HG03571 (cell line): Measurements from ENCODE around the gene SHMT1.
A peak's percentile ranks its signal among the peaks of the same experiment; 100 is the strongest.
"Not testable (repeated sequence)": the region's sequence is repeated elsewhere in the genome, so short reads cannot be mapped to it uniquely, and the experiment has no call there.

Experiments used
- ATAC-seq: cut with Tn5 transposase; IDR thresholded peaks from one replicate; pipeline ENCODE4 v1.9.1; 2021; ENCODE audit not compliant: unreplicated experiment

SHMT1 gene

DNA sequence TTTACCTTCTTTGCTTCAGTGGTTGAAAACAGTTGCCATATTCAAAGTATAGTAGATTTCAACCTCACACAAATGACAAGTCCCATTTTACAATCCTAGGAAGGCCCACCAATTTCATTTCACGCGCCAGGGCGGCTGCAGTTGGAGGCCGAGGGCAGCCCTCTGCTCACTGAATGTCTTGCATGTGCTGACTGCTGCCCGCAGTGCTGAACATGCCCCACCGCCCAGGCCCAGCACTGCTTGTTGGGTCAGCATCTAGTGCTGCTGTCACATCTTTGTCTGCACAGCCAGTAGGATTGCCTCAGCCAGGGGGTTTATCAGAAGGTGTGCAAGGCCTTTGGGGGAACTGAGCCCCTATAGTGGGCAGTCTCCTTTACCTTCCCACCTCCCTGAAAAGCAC lies 36.8 kb downstream of the SHMT1 start:
- ATAC-seq = no peak

DNA sequence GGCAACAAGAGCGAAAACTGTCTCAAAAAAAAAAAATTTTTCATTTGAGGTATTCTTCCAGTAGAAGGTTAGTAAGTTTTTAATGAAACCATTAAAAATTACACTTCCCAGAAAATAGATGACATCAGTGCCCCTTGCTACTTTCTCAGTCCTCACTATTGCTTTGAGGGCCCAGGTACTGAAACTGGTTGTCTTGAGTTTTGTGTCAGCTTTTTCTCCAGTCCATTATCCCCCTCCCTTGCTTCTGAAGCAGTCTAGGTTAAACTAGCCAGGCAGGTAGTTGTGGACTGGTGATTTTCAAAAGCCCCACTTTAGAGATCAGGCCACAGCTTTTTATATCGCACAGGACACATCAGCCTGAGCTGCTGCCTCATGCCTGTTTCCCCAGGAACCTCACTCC lies 37.3 kb downstream of the SHMT1 start:
- no peak for ATAC-seq

DNA sequence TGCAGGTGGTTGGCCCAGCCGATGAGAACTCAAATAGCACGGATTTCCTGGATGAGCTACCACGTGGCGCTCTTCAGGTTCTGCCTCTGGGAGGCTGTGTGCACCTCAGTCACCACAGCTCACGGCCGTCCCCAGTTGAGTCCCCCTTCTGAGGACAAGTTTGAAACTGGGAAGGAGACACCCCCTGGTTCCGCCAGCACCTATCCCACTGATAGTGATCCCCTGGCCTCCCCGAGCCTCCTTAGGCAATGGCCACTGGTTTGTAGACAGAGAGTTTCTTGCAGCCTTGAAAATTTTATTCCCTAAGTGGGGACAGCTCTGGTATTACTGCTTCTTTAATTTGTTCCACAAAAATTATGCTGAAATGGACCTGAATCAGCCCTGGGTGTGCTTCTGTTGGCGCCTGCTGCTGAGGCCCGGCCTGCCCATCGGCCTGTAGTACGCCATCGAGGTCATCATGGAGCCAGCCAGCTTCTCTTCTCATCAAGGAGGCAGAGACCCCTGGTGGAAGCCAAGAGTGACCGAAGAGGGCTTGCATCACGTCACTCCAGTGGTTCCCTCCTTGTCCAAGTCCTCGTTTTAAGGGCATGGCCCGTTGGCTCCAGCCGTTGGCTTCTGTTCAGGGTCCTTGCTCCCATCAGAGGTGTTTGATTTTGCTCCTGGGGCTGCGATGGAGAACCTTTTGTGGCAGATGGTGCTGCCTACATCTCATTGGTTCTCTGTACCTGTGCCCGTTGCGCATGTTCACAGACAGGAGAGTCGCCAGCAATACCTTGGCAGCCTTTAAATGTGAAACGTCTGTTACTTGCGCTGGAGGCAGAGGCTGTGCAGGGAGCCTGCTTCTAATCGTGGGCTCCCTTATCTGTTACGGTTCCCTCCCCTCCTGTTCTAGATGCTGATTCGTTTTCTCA lies 39.0 kb downstream of the SHMT1 start:
- no peak for ATAC-seq

DNA sequence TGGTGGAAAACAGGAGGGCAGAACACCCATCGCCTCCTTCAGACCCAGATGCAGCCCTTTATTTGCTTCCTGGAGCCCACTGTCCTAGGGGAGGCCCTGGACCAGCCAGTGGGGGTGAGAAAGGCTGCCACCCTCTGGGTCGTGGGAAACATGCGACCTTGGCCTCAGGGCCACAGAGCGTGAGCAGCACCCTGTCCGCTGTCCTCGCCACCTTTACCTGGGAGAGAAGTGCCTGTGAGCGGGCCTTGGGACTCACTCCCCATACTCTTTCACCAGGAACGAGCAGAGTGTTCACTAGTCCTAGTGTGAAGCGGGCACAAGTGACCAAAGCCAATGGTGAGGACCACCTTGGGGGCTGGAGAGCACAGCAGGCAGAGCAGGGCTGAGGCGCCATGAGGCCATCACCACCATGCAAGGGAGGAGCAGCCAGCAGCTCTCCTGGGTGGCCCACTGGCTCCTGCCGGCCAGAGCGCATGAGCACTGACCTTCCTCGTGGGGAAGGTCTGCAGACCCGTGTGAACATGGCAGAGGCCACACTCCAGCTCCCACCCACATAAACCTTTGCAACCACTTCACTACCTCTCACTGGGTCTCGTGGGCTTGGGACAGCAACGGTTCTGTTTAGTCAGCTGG lies 39.7 kb downstream of the SHMT1 start:
- ATAC-seq = no peak

DNA sequence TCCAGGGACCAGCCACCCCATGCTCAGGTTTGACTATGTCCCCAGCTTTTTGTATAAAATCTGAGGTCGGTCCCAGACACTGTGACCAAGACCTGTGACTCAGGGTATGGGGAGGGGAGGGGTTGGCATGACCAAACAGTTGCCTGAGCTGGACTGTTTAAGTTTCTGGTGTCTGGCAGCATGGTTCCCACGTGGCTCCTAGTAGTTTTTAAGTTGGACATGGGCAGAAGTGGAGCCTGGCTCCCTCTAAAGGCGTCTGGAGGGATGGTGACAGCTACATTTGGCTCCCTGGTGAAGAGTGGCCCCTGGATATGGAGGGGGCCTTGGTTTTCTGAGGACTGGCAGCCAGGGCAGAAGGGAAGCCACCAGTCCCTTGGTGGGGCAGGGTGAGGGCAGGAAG lies 40.3 kb downstream of the SHMT1 start:
- ATAC-seq = no peak

DNA sequence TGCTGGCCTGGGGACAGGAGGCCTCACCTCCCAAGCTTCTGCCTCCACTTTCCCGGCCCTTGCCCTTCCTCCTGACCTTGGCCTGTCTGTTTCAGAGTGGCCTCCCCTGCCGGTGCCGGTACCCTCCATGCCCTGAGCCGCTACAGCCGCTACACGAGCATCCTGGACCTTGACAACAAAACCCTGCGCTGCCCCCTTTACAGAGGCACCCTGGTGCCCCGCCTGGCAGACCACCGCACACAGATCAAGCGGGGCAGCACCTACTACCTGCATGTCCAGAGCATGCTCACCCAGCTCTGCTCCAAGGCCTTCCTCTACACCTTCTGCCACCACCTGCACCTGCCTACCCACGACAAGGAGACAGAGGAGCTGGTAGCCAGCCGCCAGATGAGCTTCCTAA lies 40.8 kb downstream of the SHMT1 start:
- ATAC-seq = no peak

DNA sequence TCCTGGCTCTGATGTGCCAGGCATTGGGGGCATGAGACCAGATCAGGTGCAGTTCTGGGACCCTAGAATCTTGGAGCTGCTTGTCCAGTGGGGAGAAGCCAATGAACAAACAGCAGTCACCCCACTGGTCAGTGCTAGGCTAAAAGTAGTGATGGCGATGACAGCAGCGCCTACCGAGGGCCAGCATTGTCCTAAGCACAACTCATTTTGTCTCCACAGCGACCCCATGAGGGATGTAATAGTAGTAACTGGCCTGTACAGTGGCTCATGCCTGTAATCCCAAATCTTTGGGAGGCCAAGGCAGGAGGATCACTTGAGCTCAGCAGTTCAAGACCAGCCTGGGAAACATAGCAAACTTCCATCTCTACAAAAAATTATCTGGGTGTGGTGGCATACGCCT lies 42.0 kb downstream of the SHMT1 start:
- ATAC-seq = no peak

DNA sequence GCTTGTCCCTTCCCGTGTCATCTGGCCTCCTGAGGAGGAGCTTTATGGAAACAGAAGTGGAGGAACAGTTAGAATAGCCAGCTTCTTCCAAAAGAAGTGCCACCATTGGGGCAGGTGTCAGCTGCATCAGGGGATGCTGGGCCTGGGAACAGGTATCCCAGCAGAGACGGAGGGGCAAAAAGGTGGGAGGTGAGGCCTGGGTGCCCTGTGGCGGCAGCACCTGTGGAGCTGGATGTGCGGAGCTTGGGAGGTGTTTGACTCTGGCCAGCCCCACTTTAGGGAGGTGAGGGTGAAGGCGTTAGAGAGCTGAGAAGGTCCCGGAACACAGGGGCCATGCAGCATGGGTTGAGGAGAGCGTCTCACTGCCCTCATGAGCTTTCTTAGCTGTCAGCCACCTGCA lies 43.0 kb downstream of the SHMT1 start:
- ATAC-seq = no peak

DNA sequence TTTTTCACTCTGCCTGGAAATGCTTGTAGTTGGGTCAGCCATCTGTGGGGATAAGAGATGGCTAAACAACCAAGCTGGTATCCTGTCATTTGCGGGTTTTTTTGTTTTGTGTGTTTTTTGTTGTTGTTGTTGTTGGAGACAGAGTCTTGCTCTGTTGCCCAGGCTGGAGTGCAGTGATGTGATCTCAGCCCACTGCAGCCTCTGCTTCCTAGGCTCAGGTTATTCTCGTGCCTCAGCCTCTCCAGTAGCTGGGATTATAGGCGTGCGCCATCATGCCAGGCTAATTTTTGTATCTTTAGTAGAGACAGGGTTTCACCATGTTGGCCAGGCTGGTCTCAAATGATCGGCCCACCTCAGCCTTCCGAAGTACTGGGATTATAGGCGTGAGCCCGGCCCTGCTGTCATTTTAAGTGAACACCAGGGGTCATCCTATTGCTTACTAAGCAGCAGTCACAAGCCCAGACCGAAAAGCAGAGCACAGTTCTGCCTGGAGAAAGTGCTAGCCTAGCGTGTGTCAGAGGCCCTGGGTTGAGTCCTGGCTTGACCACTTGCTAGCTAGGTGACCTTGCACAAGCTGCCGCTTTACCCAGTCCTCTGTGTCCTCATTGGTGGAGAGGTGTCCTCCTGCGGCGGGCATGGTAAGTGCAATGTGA lies 43.6 kb downstream of the SHMT1 start:
- no peak for ATAC-seq

DNA sequence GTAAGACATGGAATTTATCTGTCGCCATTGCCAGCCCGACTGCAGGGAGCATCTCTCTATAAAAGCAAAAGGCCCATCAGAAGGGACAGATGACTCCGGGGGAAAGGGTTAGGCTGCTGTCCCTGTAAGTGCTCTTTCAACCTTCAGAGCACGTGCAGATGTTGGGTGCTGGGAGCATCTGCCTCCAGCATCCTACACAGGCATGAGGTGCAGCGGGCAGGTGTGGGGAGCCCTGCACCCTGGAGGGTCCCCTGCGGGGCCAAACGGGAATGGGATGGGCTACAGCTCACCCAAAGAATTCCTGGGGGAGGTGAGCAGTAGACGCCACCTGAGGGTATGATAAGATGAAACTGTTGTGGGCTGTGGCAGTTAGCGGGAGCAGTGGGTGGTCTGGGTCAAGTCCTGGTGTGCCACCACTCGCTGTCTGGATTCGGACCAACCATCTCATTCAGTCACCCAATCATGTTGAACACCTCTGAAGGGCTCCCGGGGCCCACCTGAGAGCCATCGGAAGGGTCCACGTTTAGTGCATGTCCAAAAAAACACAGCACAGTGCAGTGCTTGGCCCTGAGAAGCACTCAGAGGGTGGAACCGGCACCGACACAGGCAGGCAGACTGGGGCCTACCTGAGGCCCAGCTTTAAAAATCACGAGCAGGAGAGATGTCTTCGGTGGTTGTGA lies 44.4 kb downstream of the SHMT1 start:
- no peak for ATAC-seq

DNA sequence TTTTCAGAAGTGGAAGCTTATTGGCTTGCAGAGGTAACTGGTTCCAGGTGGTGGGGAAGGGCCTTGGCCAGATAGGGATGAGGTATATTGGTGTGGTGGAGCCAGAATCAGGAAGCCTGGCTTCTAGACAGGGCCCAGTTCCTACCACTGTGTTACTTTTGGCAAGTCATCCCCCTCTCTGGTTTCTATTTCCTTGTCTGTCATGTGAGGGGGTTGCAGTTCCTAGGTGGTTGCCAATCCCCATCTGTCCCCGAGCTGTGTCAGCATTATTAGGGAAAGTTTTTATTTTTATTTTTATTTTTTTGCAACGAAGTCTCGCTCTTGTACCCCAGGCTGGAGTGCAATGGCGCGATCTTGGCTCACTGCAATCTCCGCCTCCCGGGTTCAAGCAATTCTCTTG lies 45.2 kb downstream of the SHMT1 start:
- no peak for ATAC-seq

DNA sequence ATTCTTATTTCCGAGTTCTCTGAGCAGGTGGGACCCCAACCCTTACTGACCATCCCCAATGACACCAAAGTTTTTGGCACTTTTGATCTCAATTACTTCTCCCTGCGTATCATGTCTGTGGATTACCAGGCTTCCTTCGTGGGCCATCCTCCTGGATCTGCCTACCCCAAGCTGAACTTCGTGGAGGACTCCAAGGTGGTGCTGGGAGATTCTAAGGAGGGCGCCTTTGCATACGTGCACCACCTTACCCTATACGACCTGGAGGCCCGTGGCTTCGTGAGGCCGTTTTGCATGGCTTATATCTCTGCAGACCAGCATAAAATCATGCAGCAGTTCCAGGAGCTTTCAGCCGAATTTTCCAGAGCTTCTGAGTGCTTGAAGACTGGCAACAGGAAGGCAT lies 47.4 kb downstream of the SHMT1 start:
- no peak for ATAC-seq

DNA sequence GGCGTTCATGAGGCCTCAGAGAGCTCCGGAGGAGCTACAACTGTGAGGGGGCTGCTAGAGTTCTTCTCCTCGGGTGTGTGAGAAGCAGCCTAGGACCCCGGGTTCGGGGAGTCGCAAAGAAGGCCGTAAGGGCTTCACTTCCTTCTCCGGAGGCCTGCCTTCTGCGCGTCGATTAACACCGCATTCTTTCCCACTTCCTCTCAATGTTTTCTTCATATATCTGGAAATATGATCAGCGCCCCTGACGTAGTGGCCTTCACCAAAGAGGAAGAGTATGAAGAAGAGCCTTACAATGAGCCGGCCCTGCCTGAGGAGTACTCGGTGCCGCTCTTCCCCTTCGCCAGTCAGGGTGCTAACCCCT lies 47.8 kb downstream of the SHMT1 start:
- ATAC-seq = no peak

DNA sequence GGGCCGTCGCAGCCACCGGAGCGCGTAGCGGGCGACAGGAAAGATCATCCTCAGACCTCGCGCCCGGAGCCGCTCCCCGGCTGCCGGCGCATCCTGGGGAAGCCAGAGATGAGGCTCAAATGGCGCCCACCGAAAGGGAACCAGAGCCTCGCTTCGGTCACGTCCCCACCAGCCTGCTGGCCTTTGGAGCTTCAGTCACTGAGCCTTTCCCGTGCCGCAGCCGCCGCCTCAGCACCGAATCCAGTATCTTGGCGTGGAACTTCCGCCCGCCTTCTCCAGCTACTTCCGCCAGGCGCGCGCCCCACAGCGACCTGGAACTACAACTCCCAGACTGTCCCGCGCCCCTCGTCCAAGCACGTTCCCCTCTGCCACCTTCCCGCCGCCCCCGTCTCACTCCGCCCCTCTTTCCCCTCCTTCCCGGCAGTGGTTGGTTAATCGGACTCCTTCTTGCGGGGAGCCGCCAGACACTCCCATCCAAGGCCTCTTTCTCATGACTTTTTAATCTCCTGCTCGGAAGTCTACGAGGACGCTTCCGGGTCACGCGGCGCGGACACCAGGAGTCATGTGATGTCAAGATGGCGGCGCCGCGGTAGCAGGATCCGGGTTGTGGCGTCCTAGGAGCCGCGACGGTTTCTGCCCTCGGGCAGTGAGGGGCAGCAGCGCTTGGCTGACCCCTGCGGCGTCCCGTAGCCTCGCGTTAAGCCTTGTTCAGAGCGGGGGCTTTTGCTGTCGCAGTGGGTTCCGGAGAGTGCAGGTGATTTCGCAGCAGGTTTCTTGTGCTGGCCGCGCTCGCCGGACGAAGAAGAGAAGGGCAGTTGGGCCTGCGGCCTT lies 48.4 kb downstream of the SHMT1 start, which contains the start of the genes SMCR8 and TOP3A:
Gene SMCR8 (plus strand): TSS at position 563 of the 831 bp plus-strand sequence. CDS start 497 bp downstream, outside the sequence.
Gene TOP3A (minus strand): TSS at position 264 of the 831 bp plus-strand sequence. CDS start 216 bp downstream, at position 48.
- peak; percentile 74 for ATAC-seq

DNA sequence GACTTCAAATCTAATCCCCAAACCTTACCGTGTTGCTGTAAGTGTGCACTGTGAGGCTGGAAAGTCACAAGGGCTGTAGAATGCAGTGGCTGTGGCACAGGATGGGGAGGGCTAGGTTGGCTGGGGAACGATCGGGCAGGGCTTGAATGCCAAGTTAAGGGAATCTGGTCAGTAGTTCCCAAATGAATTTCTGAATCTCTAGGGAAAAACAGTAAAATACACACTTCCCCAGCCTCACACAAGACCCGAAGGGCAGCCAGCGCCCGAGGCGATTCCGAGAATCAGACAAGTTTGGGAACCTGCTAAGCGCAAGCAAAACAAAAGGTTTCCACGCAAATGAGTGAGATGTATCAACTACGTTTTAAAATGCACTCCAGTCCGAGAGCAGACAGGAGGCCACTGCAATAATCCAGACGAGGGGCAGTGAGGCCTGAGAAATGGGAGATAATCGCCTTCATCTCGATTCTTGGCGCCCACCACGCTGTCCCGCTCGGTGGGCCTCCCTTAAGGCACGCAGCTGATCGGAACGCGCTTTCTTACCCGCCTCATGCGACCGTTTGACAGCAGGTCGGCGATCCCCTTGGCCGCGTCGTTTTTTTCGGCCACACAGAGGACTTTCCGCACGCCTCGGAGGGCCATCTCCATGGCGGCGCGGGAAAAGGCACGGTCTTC lies 49.2 kb downstream of the SHMT1 start:
- peak; percentile 20 for ATAC-seq

DNA sequence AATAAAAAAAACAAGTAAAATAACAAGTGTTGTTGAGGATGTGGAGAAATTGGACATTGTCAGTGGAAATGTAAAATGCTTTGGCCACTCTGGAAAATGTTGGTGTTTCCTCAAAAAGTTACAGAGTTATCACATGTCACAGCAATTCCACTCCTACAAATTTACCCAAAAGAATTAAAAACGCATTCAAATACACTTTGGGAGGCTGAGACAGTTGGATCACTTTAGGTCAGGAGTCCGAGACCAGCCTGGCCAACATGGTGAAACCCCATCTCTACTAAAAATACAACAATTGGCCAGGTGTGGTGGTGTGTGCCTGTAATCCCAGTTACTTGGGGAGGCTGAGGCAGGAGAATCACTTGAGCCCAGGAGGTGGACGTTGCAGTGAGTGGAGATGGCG lies 54.1 kb downstream of the SHMT1 start:
- ATAC-seq = no peak

DNA sequence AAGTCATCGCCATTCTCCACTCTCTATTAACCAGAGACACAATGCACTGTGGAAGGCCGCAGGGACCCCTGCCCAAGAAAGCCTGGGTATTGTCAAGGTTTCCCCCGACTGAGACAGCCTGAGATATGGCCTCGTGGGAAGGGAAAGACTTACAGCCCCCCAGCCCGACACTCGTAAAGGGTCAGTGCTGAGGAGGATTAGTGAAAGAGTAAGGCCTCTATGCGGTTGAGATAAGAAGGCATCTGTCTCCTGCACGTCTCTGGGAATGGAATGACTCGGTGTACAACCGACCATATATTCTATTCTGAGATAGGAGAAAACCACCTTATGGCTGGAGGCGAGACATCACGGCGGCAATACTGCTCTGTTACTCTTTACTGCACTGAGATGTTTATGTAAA lies 60.1 kb downstream of the SHMT1 start:
- ATAC-seq = not testable (repeated sequence)

DNA sequence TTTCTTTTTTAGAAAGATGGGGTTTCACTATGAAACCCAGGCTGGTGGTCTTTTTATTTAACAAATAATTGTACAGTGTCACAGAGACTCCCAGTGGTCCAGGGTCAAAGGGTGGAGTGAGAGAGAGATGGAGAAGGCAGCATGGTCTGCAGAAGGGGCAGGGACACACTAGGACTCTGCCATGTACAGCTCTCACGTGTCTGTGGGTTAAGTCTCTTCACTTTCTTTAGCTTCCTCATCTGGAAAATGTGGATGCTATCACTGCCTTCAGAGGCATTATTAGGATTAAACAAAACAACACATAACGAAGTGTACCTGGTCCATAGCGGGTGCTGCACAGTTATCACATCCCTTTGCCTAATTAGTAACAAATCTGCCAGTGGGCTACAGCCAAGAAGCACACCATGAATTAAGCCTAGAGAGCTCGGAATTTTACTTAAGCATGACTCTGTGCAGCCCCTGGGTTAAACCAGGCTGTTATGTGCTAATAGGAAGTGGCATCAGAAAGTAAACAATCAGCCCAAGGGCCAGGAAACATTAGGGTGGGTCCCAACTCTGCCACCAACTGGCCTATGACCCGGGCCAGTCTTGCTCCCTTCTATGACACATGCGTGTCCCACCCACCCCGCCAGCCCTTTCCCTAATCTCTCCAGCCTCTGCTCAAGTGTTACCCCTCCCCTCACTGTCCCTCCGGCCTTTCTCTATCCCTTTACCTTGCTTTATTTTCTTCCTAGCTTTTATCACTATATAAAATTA lies 62.4 kb downstream of the SHMT1 start:
- ATAC-seq = no peak

DNA sequence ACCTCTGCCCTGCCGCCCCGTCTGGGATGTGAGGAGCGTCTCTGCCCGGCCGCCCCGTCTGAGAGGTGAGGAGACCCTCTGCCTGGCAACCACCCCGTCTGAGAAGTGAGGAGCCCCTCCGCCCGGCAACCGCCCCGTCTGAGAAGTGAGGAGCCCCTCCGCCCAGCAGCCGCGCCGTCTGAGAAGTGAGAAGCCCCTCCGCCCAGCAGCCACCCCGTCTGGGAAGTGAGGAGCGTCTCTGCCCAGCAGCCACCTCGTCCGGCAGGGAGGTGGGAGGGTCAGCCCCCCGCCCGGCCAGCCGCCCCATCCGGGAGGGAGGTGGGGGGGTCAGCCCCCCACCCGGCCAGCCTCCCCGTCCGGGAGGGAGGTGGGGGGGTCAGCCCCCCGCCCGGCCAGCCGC lies 65.3 kb downstream of the SHMT1 start:
- ATAC-seq = not testable (repeated sequence)
